Fibroblast of skin of back (primary cell): ENCODE measurements around the gene RAD51B.
A peak's percentile ranks its signal among the peaks of the same experiment; 100 is the strongest.

Source experiments
- DNase-seq: peaks from one replicate; pipeline ENCODE4 v3.0.0-alpha.2; 2013

Gene RAD51B

DNA sequence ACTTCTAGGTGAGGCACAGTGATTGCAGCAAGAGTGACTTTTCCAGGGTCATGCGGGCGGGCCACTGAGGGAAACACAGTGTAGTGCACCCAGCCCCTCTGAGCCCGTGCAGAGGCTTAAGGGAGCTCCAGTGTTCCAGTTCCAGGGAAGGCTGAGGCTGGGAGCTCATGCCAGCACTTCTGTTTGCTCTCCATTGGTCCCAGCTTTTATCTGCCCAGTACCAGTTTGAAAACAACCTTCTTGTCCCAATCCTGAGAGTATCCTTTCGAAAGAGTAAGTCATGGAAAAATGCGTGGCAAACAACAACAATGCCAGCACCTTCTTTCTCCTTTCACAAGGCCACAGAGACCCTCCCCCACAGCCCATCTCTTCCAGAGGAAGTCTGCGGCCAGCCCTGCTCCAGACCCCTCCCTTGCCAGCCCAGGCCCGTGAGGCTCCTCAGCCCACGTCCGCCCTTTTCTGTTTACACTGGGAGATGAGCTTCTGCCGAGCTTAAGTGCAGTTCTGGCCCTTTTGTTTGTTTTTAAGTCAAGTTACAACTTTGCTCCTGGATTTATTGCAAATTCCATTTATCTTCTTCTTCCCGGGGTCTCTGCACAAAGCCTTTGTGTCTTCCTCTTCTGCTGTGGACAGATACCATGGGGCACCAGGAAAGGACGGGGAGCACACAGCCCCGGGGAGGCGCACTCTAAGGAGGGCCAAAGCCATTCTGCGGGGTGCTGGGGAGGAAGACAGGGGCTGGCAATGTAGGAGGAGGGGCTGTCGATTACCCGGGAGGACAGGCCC is 787.7 kb downstream of the RAD51B start:
- peak; percentile 30 for DNase-seq

DNA sequence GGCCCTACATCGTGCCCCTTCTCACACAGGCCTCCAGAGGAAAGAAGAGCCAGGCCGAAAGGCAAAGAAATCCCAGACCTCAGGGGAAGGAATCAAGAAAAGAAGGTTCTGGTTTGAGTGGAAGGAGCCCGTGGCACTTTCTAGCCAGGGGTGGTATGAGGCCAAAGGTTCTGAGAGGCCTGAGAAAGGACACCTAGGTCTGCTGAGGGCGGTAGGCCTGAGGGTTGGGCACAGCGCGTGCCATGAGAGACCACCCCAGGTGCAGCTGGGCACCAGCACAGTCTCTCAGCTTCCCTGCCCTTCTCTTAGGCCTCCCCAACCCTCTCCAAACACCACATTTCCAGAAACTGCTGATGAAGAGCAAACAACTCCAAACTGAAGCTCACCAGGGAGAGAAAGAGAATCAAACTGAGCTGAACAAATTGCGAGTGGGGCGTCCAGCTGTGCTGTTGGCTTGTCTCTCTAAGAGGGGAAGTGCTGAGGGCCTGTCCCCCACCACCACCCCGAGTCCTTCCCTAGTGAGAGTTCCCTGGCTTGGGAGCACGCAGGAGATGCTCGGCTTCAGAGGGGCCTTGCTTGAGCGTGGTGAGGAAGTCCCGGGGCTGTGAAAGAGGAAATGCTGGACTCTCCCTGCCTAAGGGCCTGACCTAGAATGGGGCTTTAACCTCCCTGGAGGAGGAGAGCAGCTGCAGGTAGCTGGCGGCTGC is 788.4 kb downstream of the RAD51B start:
- no peak for DNase-seq

GRCh38 chr14:68608574-68608962 is 789.0 kb downstream of the RAD51B start:
- no peak for DNase-seq

GRCh38 chr14:68609012-68609411 is 789.4 kb downstream of the RAD51B start:
- no peak for DNase-seq

- DNase-seq, result no peak
Measured at GRCh38 chr14:68610251-68610793, 790.7 kb downstream of the RAD51B start.

- no peak for DNase-seq
Measured at GRCh38 chr14:68611599-68611998, 792.0 kb downstream of the RAD51B start.

GRCh38 chr14:68612049-68612448 is 792.5 kb downstream of the RAD51B start:
- no peak for DNase-seq

DNA sequence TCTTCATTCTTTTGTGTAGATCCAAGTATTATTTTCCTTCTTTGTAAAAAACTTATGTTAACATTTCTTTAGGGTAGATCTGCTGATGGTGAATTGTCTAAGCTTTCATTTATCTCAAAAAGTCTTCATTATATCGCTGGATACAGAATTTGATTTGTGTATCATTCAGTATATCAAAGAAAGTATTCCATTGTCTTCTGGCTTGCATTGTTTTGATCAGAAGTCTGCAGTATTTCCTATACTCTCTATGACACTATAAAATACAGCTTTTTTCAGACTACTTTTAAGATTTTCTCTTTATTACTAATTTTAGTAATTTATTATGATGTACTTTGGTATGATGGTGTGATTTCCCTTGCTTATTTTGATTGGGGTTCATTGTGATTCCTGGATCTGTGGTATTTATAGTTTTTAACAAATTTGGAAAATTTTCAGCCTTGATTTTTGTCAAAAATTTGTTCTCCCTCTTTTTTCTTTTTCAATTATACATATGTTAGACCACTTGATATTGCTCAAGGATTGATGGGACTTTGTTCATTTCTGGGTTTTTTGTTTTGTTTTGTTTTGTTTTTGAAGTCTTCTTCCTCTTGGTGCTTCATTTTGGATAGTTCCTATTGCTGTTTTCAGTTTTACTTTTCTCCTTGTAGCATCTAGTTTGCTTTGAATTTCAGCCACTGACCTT is 796.8 kb downstream of the RAD51B start:
- peak; percentile 42 for DNase-seq

- peak; percentile 66 for DNase-seq
Measured at GRCh38 chr14:68619790-68620574, 800.4 kb downstream of the RAD51B start.

DNA sequence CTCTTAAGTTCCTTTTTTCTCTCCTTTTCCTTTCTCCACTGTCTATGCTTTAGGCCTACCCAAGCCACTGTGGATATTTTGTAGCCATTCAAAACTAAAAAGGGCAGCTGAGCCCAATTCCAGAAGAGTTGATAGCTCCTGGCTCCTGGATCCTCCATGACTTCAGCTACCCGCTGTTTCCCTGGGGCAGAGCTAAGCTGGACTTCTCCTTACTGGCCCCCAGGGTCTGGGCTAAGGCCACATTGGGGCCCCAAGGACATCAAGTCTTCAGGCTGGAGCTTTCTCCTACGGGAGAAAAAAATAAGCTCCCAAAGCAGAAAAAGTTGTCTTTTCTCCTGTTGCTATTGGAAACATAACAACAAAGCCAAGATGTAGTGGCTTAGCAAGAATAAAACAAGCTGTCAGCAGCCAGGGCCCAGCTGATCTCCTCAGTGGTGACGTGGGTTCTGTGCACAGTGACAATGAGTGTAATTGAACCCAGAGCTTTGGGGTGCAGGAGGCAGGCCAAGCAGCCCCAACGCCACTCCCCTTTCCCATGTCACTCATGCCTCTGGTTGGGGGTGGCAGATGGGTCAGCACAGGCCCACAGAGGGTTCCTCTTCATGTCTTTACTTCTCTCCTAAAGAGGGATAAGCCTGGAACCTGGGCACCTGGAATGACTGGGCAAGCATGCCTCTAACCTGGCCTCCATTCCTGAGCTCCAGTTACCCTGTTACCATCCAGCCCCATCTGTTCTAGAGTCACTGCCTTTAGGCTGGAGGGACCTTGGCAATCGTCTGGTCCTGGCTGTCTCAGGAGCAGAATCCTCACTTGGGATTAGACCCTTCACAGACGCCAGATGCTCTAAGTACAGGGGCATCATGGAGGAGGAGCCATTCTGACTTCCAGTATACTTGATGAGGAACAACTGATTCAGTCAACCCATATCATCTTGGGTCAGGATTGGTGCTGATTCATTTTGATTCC is 802.1 kb downstream of the RAD51B start:
- DNase-seq, result peak; percentile 67

- no peak for DNase-seq
Measured at GRCh38 chr14:68622856-68623255, 803.3 kb downstream of the RAD51B start.

GRCh38 chr14:68623307-68623706 is 803.7 kb downstream of the RAD51B start:
- DNase-seq, result no peak

DNA sequence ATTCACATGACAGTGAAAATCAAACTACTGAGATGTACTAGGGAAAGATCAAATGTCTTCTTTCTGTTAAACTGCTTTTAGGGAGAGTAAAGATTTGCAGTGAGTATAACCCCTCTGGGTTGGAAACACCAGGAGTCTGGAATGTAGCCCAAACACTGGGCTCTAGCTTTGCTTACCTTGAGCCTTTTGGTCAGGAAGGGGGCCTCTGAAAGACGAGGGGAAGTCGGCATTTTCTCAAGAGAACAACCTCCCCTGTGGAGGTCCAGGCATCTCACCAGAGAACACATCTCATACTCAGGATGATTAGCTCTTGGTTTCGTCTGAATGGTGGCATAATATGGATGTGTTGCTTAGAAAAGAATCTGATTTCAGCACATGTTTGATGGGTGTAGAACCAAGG is 804.2 kb downstream of the RAD51B start:
- DNase-seq, result no peak

- DNase-seq, result no peak
Measured at GRCh38 chr14:68624541-68625220, 805.1 kb downstream of the RAD51B start.

- DNase-seq, result no peak
Measured at GRCh38 chr14:68625366-68626090, 805.9 kb downstream of the RAD51B start.

- DNase-seq, result no peak
Measured at GRCh38 chr14:68626386-68626785, 806.8 kb downstream of the RAD51B start.

DNA sequence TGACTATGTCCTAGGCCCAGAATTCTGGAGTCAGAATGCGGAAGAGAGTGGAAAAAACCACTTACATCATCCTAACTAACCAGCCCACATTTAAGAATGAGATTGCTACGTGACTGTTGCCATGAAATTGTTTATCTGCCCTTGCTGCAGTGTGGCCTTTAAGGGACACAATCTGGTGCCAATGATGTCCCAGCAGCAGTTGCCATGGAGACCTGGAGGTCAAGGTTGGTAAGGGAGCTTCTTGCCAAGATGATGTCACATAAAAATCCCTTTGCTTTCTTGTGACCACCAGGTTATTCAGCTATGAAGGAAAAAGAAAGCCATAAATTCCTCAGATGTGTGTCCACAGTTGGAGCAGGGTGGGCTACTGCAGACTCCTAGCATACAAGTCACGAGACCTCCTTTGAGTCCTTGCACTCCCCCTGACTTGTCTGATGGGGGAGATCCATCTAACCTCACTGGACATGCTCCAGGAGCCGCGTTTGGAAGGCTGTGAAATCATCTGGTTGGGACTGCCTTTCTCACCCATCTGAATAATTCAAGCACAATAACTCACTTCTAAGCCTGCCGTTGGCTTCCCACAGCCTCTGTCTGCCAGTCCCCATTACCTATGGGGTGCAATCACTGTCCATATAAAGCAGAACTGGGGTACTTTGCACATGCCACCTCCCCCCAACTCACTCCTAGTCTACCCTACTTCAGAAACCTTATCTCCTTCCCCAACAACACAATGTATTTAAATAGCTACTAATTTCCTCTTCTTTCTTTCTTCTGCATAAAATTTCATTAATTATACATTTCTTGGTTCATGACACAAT is 807.7 kb downstream of the RAD51B start:
- DNase-seq, result no peak

- no peak for DNase-seq
Measured at GRCh38 chr14:68627868-68628604, 808.5 kb downstream of the RAD51B start.
